Keratinocyte (primary cell): ENCODE data around the gene VEGFB. TPM values are rescaled to one million over a fixed set of nuclear protein-coding genes. Genes with fewer than 3 reads are reported as not detected.

Experiments
- DNase-seq: peaks from one replicate; pipeline ENCODE4 v3.0.0-alpha.2; 2011; ENCODE audit warnings: low read depth, missing footprints, low spot score
- FAIRE-seq: peaks from 2 replicates; lab custom pipeline; 2011; peaks lifted over from hg19 to GRCh38; lab: Jason Lieb, UNC
- H2AFZ ChIP-seq: 2 replicates; pipeline ENCODE4 v1.6.0; 2012; ENCODE audit warnings: low read length, control low read depth, inconsistent platforms; ENCODE audit not compliant: control insufficient read depth
- H3K27ac ChIP-seq: 2 replicates; pipeline ENCODE4 v1.5.1; 2011; ENCODE audit warnings: low read length; ENCODE audit not compliant: control insufficient read depth, insufficient read depth
- H3K27me3 ChIP-seq: 3 replicates; pipeline ENCODE4 v1.6.0; 2011; ENCODE audit warnings: low read length; ENCODE audit not compliant: control insufficient read depth, insufficient read depth; ENCODE audit errors: extremely low read depth
- H3K36me3 ChIP-seq, 2 experiments: 2 replicates in 1 of 2; 3 replicates in 1 of 2; pipeline ENCODE4 v1.5.1; 2011; ENCODE audit warnings: low read length in 2 of 2, mild to moderate bottlenecking in 1 of 2; ENCODE audit not compliant: control insufficient read depth in 2 of 2, insufficient read depth in 2 of 2; ENCODE audit errors: extremely low read depth in 1 of 2
- H3K4me1 ChIP-seq: 3 replicates; pipeline ENCODE4 v1.5.1; 2011; ENCODE audit warnings: low read length; ENCODE audit not compliant: control insufficient read depth, insufficient read depth; ENCODE audit errors: extremely low read depth
- H3K4me2 ChIP-seq: 3 replicates; pipeline ENCODE4 v1.6.0; 2011; ENCODE audit warnings: low read depth, low read length; ENCODE audit not compliant: control insufficient read depth, insufficient read depth; ENCODE audit errors: extremely low read depth
- H3K4me3 ChIP-seq, 3 experiments: fragments of 200-600 bp in 1 of 3; sonication (generic) in 1 of 3; 2 replicates in 2 of 3; 3 replicates in 1 of 3; pipeline ENCODE4 v1.5.1; 2011 to 2016; ENCODE audit warnings: low read length in 3 of 3, mild to moderate bottlenecking in 3 of 3, control low read depth in 2 of 3, inconsistent platforms in 1 of 3, low read depth in 1 of 3, mixed read lengths in 1 of 3, mixed run types in 1 of 3, moderate library complexity in 1 of 3; ENCODE audit not compliant: control insufficient read depth in 2 of 3, insufficient read depth in 2 of 3; ENCODE audit errors: extremely low read depth in 1 of 3
- H3K79me2 ChIP-seq: 2 replicates; pipeline ENCODE4 v1.6.0; 2012; ENCODE audit warnings: low read length; ENCODE audit not compliant: control insufficient read depth, insufficient read depth
- H3K9ac ChIP-seq: 3 replicates; pipeline ENCODE4 v1.6.0; 2011; ENCODE audit warnings: low read length; ENCODE audit not compliant: control insufficient read depth, insufficient read depth; ENCODE audit errors: extremely low read depth
- H3K9me1 ChIP-seq: 3 replicates; pipeline ENCODE4 v1.6.0; 2011; ENCODE audit warnings: low read length; ENCODE audit not compliant: control insufficient read depth, insufficient read depth; ENCODE audit errors: extremely low read depth
- H3K9me3 ChIP-seq: 2 replicates; pipeline ENCODE4 v1.5.1; 2012; ENCODE audit warnings: low read depth, low read length; ENCODE audit not compliant: control insufficient read depth
- H4K20me1 ChIP-seq: 3 replicates; pipeline ENCODE4 v1.6.0; 2011; ENCODE audit warnings: low read length; ENCODE audit not compliant: control insufficient read depth, insufficient read depth; ENCODE audit errors: extremely low read depth
- EZH2 ChIP-seq: IDR thresholded peaks from one replicate; pipeline ENCODE4 v1.6.1; 2012; ENCODE audit warnings: inconsistent platforms, mild to moderate bottlenecking, low read length, moderate library complexity
- dilution Hi-C: fragments of 300-500 bp; cut with MboI; formaldehyde crosslinking; loops from one replicate; pipeline ENCODE4 v1.7.0; 2020; ENCODE audit warnings: low sequenced_read_pairs; ENCODE audit not compliant: extremely low pct_ligation_motif_present
- polyA plus RNA-seq, 5 experiments: library from polyadenylated mRNA; depleted of rRNA in 3 of 5; stranded (reverse) in 3 of 5; stranded (forward) in 1 of 5; unstranded in 1 of 5; fragments of >200 nt; gene quantifications; 1 replicate in 1 of 5; 2 replicates in 3 of 5; 3 replicates in 1 of 5; pipeline versions ENCODE4 v1.2.1 to v1.2.3, GENCODE V29; 2011 to 2012; ENCODE audit warnings: missing spikeins in 2 of 5, low read depth in 1 of 5, low replicate concordance in 1 of 5
- TF ChIP-seq, protein P1 (sequence below), 3 experiments: IDR thresholded peaks in 1 of 3; conservative IDR thresholded peaks in 1 of 3; optimal IDR thresholded peaks in 1 of 3; 2 replicates in 2 of 3; 3 replicates in 1 of 3; pipeline versions ENCODE3 to v1.5.1; 2011; ENCODE audit warnings: low read length in 3 of 3, mild to moderate bottlenecking in 3 of 3, moderate library complexity in 2 of 3, control low read depth in 1 of 3, inconsistent platforms in 1 of 3; ENCODE audit not compliant: insufficient read depth in 2 of 3; ENCODE audit errors: extremely low read depth in 1 of 3

Gene VEGFB
- polyA plus RNA-seq, 1 donor (not counting 4 experiments of a cell fraction or from before 2014, with no cell fraction given): 10.0 TPM

DNA sequence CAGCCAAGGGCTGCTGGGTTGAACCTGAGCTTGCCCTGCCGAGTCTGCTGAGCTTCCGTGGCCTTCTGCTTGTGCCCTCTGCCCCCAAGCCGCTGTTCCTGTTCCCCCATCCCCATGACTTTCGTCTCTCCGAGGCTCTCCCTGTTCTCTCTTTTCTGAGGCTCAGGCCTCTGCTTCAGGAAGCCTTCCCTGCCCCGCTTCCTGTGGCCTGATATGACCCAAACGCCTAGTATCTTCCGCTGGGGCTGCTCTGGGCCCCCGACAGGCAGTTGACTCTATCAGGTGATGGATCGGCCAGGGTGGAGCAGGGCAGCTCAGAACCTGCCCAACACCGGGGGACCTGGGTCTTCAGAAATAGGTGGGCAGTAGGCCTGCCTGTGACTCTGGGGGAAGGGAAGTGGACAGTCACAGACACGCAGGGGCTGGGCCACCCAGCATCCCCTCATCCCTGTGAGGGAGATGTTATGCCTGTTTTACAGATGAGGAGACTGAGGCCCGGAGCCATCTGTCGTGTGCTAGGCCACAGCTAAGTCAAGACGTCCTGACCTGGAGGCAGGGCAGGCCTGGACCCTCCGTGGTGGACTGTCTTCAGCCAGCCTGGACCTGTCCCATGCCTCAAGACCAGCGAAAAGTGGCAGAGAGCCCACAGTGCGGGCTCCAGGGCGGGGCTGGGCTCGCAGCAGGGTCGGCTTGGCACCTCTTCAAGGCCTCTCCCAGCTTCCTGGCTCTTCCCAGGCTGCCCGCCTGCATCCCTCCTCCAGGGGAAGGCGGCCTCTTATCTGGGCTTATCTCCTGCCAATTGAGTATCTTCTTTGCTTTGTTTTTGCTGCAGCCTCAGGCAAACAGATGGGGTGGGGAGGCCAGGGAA lies 33.9 kb downstream of the VEGFB start:
- H3K4me3 ChIP-seq: peak overlapping the region in 1 of 3 experiments; percentile 70
- DNase-seq: no peak
- no peaks in the 10 kb centered on the region for H3K79me2 ChIP-seq
- dilution Hi-C loops: no loop called here
- H4K20me1 ChIP-seq: no peaks in the 10 kb centered on the region
- H3K9me3 ChIP-seq: no peaks in the 10 kb centered on the region
- FAIRE-seq: no peak
- H3K9me1 ChIP-seq: no peaks in the 10 kb centered on the region
- no peak overlapping the region for H2AFZ ChIP-seq
- peak overlapping the region; percentile 72 for H3K9ac ChIP-seq
- TF ChIP-seq, protein P1, sequence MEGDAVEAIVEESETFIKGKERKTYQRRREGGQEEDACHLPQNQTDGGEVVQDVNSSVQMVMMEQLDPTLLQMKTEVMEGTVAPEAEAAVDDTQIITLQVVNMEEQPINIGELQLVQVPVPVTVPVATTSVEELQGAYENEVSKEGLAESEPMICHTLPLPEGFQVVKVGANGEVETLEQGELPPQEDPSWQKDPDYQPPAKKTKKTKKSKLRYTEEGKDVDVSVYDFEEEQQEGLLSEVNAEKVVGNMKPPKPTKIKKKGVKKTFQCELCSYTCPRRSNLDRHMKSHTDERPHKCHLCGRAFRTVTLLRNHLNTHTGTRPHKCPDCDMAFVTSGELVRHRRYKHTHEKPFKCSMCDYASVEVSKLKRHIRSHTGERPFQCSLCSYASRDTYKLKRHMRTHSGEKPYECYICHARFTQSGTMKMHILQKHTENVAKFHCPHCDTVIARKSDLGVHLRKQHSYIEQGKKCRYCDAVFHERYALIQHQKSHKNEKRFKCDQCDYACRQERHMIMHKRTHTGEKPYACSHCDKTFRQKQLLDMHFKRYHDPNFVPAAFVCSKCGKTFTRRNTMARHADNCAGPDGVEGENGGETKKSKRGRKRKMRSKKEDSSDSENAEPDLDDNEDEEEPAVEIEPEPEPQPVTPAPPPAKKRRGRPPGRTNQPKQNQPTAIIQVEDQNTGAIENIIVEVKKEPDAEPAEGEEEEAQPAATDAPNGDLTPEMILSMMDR (optimal IDR thresholded peaks at IDR 0.05 in 1 of 3, IDR thresholded peaks at IDR 0.05 in 1 of 3, conservative IDR thresholded peaks at IDR 0.05 in 1 of 3; ENCODE audit: extremely low read depth in 1 of 3, insufficient read depth in 2 of 3, low read length in 3 of 3): no peak
- no peak for TF ChIP-seq EZH2
- H3K27ac ChIP-seq: peak overlapping the region; percentile 78
- H3K36me3 ChIP-seq: peaks cover 19 to 42% of the 10 kb centered on the region in 2 experiments
- H3K4me1 ChIP-seq: peaks cover 56% of the 10 kb centered on the region
- H3K27me3 ChIP-seq: no peaks in the 10 kb centered on the region
- H3K4me2 ChIP-seq: peak overlapping the region; percentile 87

DNA sequence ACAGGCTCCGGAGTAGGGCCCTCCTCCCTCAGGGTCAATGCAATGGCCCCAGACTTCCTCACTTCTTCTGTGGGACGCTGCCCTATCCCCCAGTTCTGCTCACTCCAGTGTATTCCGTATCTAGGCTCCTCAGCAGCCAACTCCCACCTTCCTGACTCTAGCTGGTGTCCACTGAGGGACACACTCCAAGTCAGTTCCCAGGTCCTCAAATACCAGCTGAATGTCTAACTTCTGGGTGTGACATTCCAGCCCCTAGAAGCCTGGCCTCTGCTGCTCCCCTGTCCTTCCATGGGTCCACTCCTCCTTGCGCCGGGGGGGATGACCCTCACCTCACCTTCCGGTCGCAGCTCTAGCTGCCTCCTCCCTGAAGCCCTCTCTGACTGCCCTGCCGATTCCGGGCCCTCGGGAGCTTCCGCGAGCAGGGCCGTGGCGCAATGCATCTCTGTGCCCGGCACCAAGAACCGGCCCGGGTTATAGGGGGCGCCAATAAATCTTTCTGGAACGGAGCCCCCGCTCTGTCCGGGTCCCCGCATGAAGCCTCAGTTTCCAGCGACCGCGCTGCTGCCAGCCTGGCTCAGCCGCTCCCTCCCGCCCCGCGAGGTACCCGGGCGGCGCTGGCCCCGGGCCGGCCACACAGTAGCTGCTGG lies 34.6 kb downstream of the VEGFB start:
- dilution Hi-C loops: no loop called here
- TF ChIP-seq, protein P1 (optimal IDR thresholded peaks at IDR 0.05 in 1 of 3, IDR thresholded peaks at IDR 0.05 in 1 of 3, conservative IDR thresholded peaks at IDR 0.05 in 1 of 3; ENCODE audit: extremely low read depth in 1 of 3, insufficient read depth in 2 of 3, low read length in 3 of 3): no peak
- TF ChIP-seq EZH2: no peak
- Histone ChIP-seq H3K36me3 (peaks cover 16 to 34% of the 10 kb centered on the region in 2 experiments), H3K9me1 (no peaks in the 10 kb centered on the region), H3K4me2 (peak overlapping the region; percentile 87), H3K27me3 (no peaks in the 10 kb centered on the region), H3K4me3 (peak overlapping the region; percentile 35 to 70 (median 65)), H3K79me2 (no peaks in the 10 kb centered on the region), H3K9ac (peak overlapping the region; percentile 72), H4K20me1 (no peaks in the 10 kb centered on the region), H3K27ac (peak overlapping the region; percentile 78), H2AFZ (no peak overlapping the region), H3K4me1 (peaks cover 55% of the 10 kb centered on the region), H3K9me3 (no peaks in the 10 kb centered on the region)
- FAIRE-seq (no peak), DNase-seq (no peak)
